ENCODE measurements around the gene SCAP.
"Not testable (repeated sequence)": the region's sequence is repeated elsewhere in the genome, so short reads cannot be mapped to it uniquely, and the experiment has no call there.

Gene SCAP

GRCh38 chr3:47394140-47394870, 81.4 kb downstream of the SCAP start:
- DNase-seq, result no peak

- DNase-seq, result no peak
Measured at GRCh38 chr3:47392933-47393332, 82.8 kb downstream of the SCAP start.

GRCh38 chr3:47385796-47386195, 89.9 kb downstream of the SCAP start:
- DNase-seq, result no peak

- no peak for DNase-seq
Measured at GRCh38 chr3:47385007-47385406, 90.7 kb downstream of the SCAP start.

- no peak for DNase-seq
Measured at GRCh38 chr3:47384425-47384824, 91.3 kb downstream of the SCAP start.

GRCh38 chr3:47381317-47382157, 94.2 kb downstream of the SCAP start:
- peak; percentile 48 for DNase-seq

- peak; percentile 99 for DNase-seq
Measured at GRCh38 chr3:47380601-47381316, 95.0 kb downstream of the SCAP start, which contains the start of gene PTPN23. PTPN23 (plus strand) TSS chr3:47381021; CDS start chr3:47381097, 76 bp downstream.

- no peak for DNase-seq
Measured at GRCh38 chr3:47380026-47380600, 95.6 kb downstream of the SCAP start.

GRCh38 chr3:47379411-47379899, 96.3 kb downstream of the SCAP start:
- DNase-seq, result no peak

- DNase-seq, result no peak
Measured at GRCh38 chr3:47378869-47379268, 96.9 kb downstream of the SCAP start.

GRCh38 chr3:47377186-47377585, 98.6 kb downstream of the SCAP start:
- DNase-seq, result no peak

- DNase-seq, result no peak
Measured at GRCh38 chr3:47376393-47376792, 99.3 kb downstream of the SCAP start.

GRCh38 chr3:47374587-47374986, 101.2 kb downstream of the SCAP start:
- DNase-seq, result no peak

GRCh38 chr3:47370887-47371697, 104.6 kb downstream of the SCAP start:
- DNase-seq, result peak; percentile 4

GRCh38 chr3:47370020-47370419, 105.7 kb downstream of the SCAP start:
- not testable (repeated sequence) for DNase-seq

- DNase-seq, result no peak
Measured at GRCh38 chr3:47367631-47368030, 108.1 kb downstream of the SCAP start.

GRCh38 chr3:47366833-47367232, 108.9 kb downstream of the SCAP start:
- DNase-seq, result no peak

GRCh38 chr3:47365213-47366153, 110.3 kb downstream of the SCAP start:
- DNase-seq, result no peak
